Fibroblast of upper back skin (primary cell): ENCODE results near the gene SLC4A4.
"Not testable (repeated sequence)": the region's sequence is repeated elsewhere in the genome, so short reads cannot be mapped to it uniquely, and the experiment has no call there.

Experiments
- DNase-seq: peaks from one replicate; pipeline ENCODE4 v3.0.0-alpha.2; 2013

The SLC4A4 gene

DNA sequence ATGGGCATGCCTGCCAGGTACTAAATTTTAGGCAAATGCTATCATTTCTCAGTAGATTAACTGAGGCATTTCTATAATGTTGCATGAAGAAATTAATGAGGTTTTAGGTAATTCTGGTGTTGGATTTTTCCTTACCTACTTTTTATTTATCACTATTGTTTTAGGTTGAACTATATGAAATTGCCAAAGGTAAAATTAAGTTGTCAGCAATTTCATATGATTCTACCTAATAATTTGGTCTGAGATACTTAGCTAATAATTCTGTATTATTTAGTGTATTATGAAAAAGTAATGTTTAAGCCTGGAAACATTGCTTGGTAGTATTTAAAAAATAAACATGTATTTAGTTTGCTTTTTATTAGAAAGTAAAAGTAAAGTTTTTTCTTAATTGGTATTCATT is 22.7 kb downstream of the SLC4A4 start:
- DNase-seq = no peak

DNA sequence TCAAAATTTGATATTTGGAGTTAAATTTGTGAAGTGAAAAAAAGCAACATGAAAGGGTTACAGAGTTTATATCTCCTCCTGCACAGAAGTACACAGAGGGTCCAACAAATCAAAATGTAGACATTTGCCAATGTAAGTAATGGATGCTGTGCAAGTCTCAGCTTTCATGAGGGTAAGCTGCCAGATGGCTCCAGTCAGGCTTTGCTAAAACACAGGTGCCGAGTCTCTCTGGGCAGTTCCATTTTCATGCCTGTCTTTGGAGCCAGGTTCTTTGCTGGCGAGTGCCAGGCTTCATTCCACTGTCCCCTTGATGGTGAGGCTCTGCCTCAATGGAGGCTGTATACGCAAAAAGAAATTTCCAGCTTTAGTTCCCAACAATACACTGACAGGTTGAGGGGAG is 27.9 kb downstream of the SLC4A4 start:
- no peak for DNase-seq

DNA sequence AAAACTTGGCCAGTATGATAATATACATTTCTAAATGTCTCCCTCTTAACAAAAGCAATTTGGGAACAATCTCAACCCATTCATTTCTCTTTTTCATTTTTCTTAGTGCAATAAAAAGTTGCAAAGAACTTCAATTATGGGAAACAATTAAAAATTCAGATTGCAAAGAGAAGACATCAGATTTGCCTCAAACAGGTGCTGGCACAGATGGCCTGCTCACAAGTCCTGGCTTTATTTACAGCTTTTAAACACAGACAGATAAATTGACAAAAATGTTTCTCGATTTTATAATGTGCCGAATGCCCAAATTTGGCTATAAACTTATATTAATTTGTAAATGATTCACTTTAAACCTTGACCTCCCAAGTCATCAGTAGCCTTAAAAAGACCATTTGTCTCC is 28.7 kb downstream of the SLC4A4 start:
- DNase-seq = no peak

DNA sequence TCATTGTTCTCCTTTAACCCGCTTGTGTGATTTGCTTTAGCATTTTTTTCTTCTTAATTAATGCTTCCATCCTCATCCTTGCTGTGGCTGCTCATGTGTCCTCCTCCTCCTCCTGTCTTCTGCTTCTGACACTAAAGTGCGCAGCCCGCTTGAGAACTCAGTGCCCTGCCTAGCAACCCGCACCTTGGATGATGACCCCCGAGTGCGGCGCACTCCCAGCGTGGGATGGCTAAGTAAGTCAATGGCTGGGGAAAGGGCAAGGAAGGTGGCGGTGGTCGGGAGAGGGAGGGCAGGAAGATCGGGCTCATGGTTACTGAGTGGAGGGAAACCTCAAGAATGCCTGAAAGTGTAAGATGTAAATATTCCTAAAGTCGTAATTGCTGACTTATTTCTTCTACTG is 30.1 kb downstream of the SLC4A4 start:
- DNase-seq = no peak

DNA sequence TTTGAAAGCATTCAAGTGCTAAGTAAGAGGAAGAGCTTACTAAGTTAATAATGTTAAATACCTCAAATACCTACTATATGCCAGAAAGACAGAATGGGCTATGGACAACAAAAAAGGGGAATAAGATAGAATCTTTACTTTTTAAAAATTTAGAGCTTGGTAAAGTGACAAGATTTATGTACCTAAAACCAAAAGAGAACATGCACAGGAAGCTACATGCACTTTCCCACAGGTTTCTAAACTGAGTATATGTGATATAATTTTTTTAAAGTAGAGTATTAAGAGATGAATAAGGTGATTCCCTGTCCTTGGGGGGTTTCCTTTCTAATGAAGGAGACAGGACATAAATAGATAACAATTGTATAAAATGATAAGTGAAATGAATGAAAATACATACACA is 30.7 kb downstream of the SLC4A4 start:
- no peak for DNase-seq

DNA sequence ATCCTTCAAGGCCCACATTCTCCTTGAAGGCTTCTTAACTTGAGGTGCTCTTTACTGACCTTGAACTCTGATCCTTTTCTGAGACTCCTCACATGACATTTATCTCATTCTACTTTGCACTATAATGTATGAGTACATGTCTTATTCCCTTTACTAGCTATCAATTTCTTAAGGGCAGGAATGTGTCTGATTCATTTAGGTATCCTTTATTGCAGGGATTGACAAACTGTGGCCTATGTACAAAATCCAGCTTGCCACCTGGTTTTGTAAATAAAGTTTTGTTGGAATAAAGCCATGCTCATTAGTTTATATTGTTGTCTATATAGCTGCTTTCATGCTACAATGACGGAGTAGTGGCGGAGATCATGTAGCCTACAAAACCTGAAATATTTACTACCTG is 36.7 kb downstream of the SLC4A4 start:
- no peak for DNase-seq

DNA sequence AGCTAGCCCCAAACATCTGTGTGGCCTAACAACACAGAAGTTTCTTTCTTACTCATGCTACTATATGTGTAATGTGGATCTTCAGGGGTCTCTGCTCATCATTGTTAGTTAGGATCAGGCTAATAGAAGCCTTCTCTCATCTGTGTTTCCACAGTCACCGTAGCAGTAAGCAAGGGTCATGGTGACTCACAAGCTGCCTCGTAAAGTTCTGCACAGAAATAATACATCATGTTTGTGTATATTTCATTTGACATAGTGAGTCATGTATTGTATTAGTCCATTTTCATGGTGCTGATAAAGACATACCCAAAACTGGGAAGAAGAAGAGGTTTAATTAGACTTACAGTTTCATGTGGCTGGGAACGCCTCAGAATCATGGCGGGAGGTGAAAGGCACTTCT is 38.7 kb downstream of the SLC4A4 start:
- DNase-seq = peak; percentile 81

DNA sequence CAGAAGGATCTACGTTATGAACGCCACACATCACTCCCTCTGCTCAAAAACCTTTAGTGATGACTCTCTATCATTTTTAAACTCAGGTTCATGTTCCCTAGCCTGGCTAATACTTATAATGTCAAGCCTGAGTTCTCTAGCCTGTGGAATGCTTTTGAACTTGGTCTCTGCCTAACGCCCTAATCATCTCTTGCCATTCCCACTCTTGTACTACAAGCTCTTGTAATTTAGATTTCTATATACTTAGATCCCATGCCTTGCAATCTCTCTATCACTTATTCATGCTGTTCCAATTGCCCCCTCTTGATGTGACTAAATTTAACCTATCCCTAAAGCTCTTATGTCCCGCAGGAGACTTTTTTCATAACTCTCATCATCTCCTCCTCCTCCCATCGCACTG is 40.3 kb downstream of the SLC4A4 start:
- DNase-seq = no peak

DNA sequence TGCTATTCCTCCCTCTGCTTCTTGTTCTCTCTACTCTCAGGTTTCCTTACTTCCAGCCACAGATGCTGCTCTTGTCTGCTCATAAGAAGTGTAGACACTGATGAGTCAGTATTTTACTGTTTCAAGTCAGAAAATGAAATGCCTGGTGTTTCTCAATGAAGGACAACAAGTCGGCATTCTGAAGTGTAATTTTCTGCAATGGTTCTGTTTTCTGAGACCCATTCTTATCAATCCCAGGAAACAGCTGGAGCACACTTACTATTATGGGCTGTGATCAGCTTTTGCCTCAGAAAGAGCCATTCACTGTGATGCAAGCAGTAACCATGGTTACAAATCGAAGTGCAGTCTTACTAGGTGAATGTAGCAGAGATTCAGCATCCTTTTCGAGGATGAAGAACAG is 42.0 kb downstream of the SLC4A4 start:
- DNase-seq = peak; percentile 61

DNA sequence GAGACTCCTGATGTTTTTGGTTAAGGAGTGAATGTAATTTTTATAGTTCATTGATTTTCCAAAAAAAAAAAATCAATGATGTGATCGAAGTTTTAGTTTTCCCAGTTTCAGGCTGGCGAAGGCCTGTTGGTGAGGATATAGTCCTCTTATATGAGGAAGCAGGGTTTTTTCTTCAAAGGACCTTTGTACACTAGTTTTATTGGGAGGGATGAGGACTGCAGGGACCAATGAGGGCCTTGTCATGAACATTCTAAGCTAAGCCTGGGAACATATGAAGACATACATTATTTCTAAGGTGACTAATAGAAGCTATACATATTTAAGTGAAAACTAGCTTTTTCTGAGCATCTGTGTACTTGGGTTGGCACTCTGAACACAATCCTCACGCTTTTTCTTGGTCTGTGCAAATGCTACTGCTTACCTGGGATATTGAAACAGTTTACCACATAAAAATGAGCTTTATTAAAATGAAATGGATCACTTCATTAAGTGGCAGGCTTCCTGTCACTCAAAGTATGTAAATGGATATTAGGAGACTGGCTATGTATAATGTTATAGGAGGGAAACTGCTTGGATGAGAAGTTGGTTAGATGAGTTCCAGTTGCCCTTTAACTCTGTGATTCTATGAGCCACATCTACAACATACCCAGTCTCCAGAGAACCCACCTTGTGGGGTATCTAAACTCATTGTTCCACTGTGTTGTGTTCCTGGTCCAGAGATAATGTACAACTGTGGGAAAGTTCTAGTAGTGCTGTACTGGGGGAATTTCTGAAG is 43.5 kb downstream of the SLC4A4 start:
- DNase-seq = no peak

DNA sequence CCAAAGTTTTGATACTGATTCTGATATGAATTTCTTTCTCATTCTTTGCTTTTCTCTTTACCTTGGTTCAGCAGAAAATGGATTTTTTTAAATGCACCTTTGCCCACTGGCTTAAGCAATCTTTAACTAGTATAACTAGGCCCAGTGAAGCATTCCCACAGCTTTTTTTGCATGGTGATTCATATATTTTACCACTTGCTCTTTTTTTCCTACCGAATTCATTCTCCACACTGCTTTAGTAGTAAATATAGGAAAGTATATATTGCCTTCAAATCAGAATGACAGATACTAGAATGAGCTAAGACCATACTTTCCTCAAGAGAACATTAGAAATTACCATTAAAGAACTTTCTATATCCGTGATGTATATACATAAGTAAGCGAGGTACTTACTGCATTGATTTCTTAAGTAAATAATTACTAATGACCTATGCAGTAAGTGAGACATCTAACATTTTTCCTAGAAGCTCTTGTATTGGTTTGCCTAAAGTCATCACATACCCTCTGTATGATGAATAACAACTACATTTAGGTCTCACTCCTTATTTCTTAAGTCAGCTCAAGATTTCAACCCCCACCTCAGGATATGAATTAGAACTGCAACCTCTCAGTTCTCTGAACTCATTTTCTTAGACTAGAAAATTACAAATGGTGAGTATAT is 44.2 kb downstream of the SLC4A4 start:
- DNase-seq = no peak

DNA sequence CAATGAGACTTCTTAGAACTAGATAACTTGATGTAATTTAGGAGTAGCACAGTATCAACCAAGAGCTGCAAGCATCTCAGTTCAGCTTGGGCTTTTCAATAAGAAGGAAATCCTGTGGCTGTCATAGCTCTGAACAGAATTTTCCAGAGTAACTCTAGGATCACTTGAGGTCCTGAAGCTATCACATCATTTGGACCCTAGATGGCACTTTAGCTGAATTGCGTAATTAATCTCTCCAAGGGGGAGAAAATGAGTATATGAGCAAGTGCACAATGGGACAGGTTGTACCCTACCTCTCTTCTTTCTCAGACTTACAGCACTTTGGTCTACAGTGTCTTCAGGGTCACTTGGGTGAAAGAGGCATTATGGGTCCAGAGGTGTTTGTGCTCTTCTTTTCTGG is 45.2 kb downstream of the SLC4A4 start:
- DNase-seq = no peak

DNA sequence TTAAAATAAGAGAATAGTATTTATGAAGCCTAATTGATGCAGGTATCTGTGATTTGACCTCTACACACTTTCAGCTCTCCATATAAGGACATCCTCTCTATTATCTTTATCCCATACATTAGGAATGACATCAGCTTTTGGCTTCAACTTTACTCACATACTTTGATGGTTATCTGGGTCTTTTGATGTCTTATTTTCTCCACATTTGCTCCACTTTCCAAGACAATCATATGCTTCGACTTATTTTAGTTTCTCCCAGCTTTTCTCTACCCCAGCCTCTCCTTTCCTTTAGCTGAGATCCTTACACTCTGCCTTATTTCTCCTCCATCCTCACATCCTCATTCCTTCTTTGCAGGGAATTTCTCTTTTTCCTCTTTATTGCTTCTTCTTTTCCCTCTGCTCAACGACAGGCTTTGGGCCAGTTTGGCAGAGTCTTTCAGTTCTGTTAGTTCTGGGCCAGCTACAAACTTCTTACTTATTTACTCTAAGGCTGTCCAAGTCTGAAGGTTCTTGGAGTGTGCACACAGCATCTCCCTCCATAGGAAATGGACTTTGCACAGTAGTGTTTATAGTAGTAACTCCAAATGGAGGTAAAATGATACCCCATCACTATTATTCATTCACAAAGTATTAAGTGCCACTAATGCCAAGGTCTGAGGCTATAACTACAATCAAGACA is 50.5 kb downstream of the SLC4A4 start:
- peak; percentile 68 for DNase-seq

DNA sequence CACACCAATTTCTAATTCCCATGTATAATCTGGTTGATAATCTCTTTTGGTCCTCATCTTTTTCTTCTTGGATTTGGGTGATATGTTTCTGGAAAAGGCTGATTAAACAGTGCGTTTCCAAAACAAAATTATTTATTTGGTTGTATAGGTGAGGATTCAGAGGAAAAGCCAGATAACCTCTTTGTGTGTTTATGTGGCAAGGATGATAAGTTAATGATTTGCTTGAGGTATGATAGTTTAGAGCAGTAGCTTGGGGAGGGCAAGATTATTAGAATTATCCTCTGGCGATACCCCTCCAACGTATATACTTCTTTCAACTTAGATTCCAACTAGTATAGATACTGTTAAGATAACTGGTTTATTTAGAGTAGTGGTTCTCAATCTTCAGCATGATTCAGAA is 53.3 kb downstream of the SLC4A4 start:
- DNase-seq = no peak

DNA sequence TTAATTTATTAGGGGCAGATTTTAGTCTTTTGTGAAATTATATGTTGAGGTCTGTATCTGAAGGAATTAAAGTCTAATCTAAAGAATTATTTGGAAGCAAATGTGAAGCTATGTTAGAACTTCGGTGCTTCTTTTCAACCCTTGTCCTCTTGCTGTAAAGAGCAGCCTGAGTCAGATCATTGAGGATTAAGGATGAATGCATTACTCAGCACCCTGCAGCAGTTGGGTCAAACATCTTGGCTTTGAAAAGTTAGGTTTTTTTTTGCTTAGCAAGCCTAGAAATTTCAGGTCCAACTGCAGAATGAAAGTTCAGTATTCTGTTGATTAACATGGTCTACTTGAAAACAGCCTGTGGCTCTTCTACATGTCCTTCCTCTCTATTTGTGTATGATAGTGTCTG is 57.6 kb downstream of the SLC4A4 start:
- peak; percentile 64 for DNase-seq

DNA sequence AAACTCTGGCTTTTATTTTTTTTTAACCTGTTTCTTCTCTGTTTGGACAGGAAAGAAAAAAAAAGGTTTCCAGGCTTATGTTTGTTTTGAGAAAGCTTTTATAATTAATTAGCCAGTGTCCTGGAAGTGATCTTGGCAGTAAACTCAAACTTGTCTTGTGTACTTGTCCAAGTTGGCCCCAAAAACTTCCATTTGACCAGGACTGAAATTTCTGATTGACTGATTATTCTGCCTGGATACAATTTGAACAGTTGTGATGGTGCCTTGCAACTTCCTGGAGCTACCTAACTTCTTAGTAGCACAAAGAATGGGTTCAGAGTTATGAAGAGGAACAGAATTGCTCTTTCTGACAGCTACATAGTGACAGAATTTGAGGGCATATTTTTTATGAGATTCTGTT is 62.0 kb downstream of the SLC4A4 start:
- DNase-seq = no peak

DNA sequence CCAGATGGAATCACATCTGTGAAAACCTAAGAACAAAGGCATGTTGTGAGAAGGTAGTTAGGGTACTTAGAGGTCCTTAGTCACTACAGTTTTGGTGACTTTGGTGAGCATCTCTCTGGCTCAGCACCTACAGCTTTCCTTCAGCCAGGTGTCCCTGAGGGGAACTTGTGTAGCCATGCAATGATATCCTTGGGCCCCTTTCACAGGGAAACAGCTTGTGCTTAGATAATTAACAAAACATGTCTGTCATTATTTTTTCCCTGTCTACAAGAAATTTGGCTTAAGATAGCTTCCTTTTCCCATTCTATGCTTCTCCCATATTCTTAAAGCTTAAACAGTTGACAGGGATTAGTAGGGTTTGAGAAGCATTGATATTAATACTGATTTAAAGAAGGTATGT is 63.8 kb downstream of the SLC4A4 start:
- DNase-seq = no peak

DNA sequence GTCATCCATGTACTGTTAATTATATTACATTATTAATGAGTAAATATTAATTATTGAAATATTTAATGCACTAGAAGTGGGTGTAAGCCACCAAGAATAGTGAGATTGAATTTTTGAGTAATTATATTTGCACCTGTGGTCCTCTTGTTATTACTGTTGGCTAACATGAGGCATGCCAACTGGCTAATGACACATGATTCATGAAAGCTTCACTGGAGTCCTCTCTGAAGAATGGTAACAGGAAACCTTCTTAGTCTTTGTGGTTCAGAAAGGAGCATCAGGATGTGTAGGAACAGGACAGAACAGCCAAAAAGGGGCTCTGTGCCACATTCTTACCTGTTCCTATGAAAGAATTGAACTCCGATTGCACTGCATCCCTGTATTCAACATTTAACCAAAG is 65.2 kb downstream of the SLC4A4 start:
- no peak for DNase-seq

DNA sequence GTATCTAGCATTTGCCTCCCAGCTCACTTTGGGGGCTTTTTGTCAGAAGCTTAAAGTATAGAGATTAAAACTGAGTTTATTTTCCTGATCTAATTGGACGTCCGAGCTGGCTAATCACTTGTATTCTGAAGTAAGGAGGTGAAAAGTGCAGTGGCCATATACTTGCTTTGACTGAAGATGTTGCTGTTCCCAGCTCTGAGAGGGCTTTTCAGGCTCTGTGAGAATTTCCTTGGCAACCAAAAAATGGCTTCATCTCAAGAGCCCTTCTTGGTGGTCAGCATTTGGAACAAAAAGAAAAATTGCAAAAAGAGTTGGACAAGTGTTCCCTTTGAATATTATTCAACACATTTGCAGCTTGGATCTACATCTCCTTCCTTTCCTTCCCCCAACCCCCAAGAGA is 67.0 kb downstream of the SLC4A4 start:
- no peak for DNase-seq

DNA sequence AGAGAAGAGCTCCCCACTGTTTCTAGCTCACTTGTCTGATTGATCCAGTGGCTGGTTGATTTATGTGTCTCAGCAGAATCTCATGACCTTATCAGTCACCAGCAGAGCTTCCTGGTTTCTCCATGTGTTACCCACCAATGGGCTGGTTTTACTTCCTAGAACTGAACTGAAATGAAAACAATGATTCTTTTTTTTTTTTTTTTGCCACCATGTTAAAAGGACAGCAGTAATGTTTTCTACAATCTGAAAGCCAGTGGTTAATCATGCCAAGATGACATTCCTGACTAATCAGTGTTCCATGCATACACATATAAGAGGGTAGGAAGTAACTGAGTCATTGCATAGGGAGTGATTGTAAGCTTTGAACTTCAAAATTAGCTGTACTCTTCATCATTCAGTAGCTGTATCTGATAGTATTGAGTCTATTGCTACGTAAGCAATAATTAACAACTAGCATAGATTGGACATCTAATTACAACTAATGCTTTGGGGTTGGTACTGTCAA is 67.7 kb downstream of the SLC4A4 start:
- DNase-seq = peak; percentile 58

DNA sequence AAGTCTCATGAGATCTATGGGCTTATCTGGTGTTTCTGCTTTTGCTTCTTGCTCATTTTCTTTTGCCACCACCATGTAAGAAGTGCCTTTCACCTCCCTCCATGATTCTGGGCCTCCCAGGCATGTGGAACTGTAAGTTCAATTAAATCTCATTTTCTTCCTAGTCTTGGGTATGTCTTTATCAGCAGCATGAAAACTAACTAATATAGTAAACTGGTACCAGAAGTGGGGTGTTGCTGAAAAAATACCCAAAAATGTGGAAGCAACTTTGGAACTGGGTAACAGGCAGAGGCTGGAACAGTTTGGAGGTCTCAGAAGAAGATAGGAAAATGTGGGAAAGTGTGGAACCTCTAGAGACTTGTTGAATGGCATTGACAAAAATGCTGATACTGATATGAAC is 70.1 kb downstream of the SLC4A4 start:
- not testable (repeated sequence) for DNase-seq

DNA sequence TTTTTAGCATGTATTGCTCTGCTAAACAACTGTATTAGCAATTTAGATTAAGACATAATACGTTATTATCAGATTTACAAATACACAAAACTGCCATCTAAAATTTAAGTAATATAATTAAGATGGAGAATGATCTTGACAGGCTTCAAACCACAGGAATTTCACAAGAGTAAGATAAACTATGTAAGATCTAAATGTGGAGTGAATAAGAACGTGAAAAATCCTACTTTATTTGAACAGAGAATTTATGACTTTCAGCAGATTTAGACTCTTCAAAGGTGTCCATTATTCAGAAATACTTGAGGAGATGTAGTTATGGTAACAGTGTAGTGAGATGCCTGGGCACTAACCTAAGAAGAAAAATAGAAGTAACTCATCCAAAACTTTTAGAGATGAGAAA is 73.2 kb downstream of the SLC4A4 start:
- DNase-seq = peak; percentile 82

DNA sequence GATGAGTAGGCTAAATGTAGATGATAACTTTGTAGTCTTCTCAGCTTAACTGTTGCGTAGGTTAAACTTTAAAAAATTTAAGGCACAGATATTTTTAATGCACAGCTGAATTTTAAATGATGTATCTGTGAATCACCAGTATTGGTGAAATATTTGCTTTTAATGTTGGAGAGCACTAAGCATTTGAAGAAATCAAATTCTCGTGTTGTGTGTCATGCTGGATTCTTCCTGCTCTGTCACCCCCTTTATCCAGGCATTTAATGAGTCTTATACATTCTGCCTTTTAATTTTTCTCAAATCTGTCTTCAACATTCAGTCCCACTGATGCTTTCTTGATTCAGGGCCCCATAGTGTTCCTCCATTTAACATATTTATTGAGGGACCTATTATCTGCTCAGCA is 76.7 kb downstream of the SLC4A4 start:
- DNase-seq = peak; percentile 65

DNA sequence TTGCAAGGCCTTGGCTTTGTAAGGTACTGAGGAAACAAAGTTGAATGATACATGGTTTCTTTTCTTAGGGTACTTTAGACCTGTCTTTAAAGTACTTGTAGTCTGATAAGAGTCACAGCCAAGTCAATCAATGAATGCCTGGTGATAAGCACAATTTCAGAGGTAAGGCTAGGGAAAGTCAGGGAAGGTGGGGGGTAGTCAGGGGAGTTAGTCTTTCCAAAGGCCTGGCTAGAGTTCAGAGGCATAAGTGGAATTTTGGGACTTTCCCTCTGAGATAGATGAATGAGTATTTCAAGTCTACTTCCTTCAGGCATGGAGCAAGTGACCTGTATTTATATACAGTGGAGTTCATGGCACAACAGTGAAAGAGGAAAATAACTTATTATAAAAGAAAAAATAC is 78.3 kb downstream of the SLC4A4 start:
- no peak for DNase-seq
